Endothelial cell of umbilical vein (primary cell): ENCODE data around the gene AWAT2.

Source experiments
- CTCF ChIP-seq, 2 donors: IDR thresholded peaks; 1 replicate in 1 of 2; 2 replicates in 1 of 2; pipeline ENCODE4 v1.5.1; 2011; ENCODE audit warnings: low read length in 2 of 2, mild to moderate bottlenecking in 2 of 2, moderate library complexity in 2 of 2, control low read depth in 1 of 2, inconsistent platforms in 1 of 2, low read depth in 1 of 2; ENCODE audit not compliant: insufficient read depth in 1 of 2; ENCODE audit errors: extremely low read depth in 1 of 2
- MAX ChIP-seq: IDR thresholded peaks from 2 replicates; pipeline ENCODE4 v1.6.1; 2011; ENCODE audit not compliant: insufficient read depth, insufficient read length

GRCh38 chrX:70044541-70045245 lies 5.0 kb downstream of the AWAT2 start:
- no peak for TF ChIP-seq CTCF (IDR thresholded peaks at IDR 0.05; ENCODE audit: extremely low read depth in 1 of 2, insufficient read depth in 1 of 2, low read depth in 1 of 2, low read length in 2 of 2)
- no peak for TF ChIP-seq MAX
